Activated T-helper 9 cell treated with anti-CD3 and anti-CD28 coated beads, Interleukin-2, amount 50 U/mL, for 16 hours (primary cell): ENCODE data around the gene MAST3.

Experiments
- DNase-seq: peaks from one replicate; pipeline ENCODE4 v3.0.0-alpha.2; 2020; ENCODE audit warnings: low read depth

Gene MAST3

DNA sequence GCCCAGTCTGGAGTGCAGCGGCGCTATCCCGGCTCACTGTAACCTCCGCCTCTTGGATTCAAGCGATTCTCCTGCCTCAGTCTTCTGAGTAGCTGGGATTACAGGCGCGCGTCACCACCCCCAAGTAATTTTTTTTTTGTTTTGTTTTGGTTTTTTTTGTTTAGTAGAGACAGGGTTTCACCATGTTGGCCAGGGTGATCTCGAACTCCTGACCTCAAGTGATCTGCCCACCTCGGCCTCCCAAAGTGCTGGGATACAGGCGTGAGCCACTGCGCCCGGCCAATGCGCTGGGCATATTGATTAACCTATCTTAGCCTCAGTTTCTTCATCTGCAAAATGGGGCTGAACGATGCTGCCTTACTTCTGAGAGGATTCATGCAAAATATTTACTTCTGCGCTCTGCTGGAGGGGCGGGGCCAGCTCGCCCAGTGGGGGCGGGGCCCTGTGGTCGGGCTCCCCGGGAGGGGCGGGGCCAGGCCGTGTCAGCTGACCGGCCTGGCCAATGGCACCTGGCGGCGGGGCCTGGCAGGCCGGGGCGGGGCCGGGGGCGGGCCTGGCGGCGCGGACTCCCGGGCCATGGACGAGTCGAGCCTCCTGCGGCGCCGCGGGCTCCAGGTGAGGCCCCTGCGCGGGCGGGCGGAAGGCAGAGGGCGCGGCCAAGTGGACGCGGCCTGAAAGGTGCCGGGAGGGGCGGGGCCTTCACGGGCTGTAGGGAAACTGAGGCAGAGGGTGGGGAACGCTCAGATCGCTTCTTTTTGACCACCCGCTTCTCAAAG lies at the start of gene MAST3:
Gene MAST3, plus strand, starts transcription at position 562 of the 776 bp plus-strand sequence. Its CDS starts 15 bp downstream, at position 577.
- DNase-seq, result peak; percentile 89

DNA sequence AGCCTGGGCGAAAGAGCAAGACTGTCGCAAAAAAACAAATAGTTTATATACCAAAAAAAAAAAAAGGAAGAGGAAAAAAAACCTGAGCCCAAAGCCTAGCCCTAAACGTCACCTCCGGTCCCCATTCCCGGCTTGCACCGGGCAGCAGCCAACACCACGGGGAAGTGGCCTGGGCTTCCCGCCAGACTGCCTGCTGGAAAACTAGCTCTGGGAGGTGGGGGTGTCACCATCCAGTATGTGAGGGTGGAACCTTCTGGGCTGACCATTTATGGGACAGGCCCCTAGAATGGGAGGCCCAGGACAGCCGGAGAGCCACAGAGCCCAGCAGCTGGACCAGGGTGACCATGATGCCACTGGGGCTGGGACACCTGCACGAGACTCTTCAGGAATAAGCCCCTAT lies 48.2 kb upstream of the MAST3 start:
- no peak for DNase-seq

DNA sequence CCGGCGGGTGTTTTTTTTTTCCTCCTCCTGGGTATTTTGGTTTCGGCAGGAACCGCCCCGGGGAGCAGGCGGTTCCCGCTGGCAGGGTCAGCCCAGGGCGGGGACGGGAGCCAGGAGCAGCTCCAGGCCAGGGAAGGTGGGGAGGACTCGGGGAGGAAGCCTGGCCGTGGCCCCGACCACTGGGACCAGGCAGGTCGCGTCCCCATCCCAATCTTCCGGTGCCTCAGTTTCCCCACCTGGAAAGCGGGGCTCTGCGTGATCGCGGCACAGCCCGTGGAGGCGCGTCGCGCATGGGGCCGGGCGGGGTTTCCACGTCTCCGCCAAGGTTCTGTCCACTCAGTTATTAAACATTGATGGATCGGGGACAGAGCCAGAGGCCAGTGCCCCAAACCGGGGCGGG lies 45.7 kb upstream of the MAST3 start:
- DNase-seq, result no peak

DNA sequence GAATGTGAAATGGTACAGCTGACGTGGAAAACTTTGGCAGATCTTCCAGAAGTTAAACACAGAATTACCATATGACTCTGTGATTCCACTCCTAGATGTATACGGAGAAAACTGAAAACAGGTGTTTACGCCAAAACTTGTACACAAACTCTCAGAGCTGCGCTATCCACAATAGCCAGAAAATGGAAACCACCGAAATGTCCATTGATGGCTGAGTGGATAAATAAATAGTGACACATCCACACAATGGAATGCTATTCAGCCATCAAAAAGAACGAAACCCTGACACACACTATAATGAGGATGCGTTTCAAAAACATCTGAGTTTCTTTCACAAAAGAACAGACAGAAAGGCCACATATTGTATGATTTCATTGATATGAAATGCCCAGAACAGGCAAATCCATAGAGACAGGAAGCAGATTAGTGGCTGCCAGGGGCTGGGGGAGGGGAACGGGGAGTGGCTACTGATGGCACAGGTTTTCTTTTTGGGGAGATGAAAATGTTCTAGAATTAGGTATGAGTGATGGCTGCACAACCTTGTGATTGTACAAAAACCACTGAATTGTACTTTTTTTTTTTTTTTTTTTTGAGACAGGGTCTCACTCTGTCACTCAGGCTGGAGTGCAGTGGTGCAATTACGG lies 43.9 kb upstream of the MAST3 start:
- DNase-seq, result no peak

DNA sequence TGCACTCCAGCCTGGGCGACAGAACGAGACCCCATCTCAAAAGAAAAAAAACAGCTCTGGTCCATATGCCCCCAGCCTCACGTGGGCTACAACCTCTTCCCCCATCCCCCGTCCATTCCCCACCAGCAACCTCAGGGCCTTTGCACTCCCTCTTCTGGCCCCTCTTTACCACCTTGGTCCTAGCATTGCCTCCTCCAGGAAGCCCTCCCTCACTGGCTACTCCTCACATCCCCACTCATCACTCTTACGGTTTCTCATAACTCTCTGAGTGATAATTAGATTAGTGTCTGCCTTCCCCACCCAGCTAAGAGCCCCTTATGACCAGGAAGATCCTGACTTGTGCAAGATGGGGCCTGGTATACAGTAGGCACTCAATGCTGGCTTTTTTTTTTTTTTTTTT lies 41.6 kb upstream of the MAST3 start:
- DNase-seq, result no peak

DNA sequence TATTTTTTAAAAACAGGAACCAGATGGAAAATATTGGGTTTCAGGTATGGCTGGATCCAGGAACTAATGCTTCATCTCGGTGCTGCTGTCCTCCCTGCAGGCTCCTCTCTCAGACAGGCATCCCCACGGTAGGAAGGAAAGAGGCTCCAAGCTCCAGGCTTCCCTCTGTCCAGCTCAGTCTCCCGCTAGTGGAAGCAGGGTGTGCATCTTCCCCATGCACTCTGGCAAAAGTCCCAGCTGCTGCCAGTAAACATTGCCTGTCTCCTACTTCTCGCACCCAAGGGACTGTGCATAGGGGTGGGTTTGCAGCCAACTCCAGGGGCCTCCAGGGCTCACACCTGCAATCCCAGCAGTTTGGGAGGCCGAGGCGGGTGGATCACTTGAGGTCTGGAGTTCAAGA lies 40.0 kb upstream of the MAST3 start:
- DNase-seq, result no peak

DNA sequence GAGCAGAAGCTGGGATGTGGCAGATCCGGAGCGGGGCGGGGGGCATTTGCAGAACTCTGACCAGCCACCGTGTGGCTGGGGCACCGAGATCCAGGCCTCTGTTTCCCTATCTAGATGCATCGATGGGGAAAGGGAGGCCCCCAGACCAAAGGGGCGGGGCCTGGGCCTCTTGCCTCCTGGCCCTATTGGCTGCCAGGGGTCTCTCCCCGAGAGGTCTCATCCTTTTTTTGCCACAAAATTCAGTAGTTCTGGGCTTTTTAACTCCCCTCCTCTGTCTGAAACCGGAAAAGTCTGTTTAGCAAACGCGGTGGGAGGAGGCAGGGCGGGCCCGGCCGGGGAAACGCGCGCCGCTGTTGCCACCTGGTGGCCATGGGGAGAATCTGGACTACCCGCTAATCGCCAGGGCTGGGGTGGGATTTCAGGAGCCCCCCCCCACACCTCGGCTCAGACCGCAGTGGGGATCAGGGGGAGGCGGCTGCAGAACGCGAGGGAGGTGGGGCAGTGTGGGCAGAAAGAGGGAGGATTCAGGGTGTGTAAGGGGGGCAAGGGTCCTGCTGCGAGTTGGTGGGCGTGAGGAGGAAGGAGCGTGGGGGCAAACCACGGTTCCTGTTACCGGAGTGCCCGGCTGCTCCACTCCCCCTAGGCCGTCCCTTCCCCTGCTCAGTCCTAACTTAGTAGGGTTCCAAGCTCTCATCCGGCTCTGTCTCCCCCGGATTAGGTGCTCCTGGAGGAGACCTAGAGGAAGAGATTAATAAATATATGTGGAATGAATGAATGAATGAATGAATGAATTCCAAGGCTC lies 39.2 kb upstream of the MAST3 start:
- peak; percentile 75 for DNase-seq

DNA sequence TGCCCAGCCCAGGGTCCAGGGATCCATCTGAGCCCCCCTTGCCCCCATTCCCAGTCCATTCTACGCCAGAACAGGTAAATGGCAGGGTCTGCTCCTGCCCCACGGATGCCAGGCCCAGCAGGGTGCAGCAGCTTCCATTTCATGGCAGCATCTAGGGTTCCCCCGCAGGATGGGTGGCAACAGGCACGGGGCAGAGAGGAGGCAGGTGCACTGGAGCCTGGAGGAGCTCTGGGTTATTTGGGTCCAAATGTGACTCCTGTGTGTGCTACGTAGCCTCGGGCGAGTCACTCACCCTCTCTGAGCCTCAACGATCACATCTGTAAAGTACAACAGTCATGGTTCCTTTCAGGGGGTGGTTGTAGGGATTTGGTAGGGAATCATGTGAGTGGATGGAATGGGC lies 38.3 kb upstream of the MAST3 start:
- DNase-seq, result no peak

DNA sequence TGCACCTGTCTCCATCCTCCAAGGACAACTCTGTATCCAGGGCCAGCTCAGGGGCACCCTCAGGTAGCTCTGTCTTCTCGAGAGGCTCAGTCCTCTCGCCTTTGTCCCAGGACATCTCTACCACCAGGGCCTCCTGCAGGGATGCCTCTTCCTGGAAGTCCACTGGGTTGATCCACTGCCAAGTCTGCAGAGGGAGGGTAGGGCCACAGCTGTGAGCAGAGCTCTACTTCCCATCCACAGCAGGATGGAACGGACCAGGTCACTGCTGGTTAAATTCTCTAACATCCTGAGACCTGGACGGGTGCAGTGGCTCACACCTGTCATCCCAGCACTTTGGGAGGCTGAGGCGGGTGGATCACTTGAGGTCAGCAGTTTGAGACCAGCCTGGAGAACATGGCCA lies 37.7 kb upstream of the MAST3 start:
- DNase-seq, result no peak

DNA sequence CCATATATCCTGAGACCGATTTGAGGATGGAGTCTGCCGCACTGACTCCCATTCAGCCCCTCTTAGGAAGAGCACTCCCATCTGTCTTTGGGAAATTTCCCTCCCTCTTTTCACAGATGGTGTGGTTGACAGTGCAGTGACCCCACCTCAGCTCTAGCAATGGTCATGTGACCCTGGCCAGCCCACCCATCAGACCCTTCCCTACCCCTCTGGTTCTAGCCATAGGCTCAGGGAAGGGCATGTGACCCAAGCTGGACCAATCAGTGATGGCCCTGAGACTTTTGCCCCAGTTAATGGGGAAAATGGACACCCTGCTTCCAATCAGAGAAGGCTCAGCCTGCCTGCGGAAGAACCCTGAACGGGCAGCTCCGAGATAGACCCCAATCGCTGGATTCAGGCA lies 37.1 kb upstream of the MAST3 start:
- no peak for DNase-seq

DNA sequence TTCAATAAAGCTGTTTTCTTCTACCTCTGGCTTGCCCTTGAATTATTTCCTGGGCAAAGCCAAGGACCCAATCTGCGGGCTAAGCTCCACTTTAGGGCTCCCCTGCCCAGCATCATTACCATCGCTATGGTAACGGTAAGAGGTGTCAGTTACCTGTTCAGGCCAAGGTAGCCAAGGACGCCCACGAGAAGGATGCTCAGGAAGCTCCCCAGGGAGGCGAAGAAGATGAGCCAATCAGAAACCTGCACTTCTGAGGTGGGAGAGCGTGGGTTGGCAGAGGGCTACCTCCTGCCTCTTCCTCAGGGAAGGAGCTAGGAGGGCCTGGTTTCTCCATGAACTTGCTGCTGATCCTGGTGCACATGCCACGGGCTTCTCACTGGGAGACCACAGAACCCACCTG lies 35.5 kb upstream of the MAST3 start:
- no peak for DNase-seq

DNA sequence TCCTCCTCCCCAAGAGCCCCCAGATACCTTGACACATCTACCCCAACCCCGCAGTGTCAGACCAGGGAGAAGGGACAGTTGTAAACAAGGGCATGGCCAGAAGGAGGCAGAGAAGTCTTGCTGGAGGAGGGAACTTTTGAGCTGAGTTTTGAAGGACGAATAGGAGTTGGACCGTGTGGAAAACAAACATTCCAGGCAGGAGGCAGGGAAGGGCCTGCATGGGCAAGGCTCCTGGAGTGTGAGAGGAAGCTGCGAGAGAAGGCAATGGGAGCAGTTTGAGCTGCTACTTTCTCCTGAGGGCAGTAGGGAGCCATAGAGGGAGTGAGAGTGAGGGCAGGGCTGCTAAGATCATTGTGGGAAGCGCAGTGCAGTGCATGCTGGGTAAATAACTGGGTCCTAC lies 34.1 kb upstream of the MAST3 start:
- DNase-seq, result no peak

DNA sequence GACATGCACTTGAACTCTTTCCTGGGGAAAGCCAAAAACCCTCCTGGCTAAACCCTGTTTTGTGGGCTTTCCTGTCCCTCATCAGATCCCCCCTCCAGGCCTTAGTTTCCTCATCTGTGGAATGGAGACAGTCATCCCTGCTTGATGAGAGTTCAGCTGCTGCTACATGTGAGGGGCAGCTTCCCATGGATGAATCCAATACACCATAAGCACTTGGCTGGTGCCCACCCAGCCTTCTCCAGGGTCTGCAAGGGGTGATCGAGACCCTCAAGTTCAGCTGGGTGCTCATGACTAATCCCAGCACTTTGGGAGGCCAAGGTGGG lies 32.4 kb upstream of the MAST3 start:
- DNase-seq, result no peak

DNA sequence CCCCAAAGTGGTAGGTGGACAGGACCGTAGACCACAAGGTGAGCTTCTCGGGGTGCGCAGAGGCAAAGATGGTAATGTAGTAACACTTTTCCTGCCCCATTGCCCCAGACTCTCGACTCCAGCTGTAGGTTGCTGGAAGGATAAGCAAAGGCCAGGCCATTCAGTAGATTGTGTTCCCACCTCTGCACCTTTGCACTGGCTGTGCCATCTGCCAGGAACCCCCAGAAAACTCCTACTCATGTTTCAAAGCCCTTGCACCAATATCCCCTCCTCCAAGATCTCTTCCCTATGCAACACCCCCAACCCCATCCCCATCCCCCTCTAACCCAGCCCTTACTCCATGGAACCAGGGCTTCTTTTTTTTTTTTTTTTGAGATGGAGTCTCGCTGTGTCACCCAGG lies 29.2 kb upstream of the MAST3 start:
- DNase-seq, result no peak

DNA sequence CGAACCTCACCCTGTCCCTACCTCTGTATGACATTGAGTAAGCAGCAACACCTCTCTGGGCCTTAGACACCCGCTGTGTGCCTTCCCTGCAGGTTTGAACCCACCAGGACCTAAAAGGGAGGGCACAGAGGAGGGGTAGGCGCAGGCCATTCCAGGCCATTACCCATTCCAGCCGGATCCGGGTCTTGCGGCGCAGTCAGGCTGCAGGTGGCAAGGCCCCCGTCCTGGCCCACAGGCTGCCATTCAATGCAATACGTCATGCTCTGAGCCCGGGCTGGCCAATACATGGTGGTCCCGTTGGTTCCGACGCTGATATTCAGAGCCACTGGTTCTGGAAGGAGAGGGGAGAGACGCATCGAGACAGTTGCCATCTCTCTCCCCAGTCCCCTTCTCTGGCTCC lies 28.2 kb upstream of the MAST3 start:
- no peak for DNase-seq

DNA sequence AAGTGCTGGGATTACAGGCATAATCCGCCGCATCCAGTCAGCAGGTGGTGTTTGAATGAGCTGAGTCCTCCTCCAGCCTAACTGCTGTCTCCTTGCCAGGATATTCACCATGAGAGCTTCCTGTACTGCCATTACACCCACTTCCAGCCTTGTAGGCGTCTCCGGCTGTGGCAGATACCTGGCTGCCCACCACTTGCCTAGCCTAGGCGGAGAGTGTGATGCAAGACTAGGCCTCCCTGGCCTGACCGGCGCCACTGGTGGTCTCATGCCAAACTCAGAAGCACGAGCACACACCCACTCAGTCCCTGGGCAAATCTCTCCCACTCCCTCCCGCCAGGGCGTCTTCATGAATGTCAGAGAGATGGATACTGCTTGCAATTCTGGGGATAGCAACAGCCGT lies 27.4 kb upstream of the MAST3 start:
- DNase-seq, result no peak

DNA sequence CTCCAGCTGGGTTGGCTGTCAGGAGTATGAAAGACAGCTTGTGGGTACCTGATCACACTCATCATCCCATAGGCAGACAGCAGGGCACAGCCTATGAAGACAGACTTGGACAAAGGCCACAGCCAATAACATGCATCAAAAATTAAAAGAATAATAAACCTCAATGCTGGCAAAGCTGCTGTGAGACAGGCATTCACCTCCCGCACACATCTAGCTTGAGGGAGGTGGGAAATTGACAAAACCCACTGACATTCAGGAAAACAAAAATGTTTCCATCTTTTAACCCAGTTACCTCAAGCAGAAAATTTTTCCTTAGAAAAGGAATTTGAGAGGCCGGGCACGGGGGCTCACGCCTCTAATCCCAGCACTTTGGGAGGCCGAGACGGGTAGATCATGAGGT lies 25.2 kb upstream of the MAST3 start:
- DNase-seq, result no peak

DNA sequence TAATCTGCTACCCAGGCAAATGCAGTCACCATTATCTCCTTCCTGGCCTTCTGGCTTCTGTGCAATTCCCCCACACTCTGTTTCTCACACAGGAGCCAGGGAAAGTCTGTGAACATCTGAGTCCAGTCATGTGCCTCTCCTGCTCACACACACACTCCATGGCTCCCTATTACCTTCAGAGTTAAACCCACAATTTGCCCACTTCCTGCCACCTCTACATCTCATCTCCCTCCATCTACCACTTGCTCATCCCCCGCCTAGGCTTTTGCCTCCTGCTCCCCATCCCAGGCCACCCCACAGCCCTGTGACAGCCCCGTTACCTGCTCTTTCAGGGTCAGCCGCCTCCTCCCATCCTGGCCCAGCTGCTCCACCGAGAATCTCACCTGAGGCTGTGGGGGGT lies 24.4 kb upstream of the MAST3 start:
- DNase-seq, result no peak

DNA sequence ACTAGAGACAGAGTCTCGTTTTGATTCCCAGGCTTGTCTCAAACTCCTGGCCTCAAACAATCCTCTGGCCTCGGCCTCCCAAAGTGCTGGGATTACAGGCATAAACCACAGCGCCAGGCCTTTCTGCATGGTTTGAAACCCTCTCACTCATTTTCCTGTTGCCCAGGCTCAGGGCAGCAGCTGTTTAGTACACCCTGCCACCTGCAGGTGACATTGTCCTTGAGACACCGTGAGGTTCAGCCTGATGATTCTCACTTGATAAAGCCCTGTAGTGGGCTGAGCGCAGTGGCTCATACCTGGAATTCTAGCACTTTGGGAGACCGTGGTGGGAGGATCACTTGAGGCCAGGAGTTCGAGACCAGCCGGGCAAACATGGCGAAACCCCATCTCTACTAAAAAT lies 23.4 kb upstream of the MAST3 start:
- DNase-seq, result no peak

DNA sequence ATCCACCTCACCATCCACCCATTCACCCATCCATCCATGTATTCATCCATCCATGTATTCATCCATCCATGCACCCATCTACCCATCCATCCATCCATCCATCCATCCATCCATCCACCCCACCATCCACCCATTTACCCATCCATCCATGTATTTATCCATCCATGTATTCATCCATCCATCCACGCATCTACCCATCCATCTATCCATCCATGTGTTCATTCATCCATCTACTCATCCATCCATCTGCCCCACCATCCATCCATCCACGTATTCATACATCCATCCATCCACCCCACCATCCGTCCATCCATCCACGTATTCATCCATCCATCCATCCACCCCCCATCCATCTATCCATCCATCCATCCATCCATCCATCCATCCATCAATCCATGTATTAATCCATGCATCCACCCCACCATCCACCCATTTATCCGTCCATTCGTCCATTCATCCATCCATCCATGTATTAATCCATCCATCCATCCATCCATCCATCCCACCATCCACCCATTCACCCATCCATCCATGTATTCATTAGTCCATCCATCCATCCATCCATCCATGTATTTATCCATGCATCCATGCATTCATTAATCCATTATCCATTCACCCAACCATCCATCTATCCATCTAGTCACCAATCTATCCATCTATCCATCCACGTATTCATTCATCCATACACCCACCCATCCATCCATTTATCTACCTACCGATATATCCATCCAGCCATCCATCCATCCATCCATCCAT lies 13.5 kb upstream of the MAST3 start:
- no peak for DNase-seq

DNA sequence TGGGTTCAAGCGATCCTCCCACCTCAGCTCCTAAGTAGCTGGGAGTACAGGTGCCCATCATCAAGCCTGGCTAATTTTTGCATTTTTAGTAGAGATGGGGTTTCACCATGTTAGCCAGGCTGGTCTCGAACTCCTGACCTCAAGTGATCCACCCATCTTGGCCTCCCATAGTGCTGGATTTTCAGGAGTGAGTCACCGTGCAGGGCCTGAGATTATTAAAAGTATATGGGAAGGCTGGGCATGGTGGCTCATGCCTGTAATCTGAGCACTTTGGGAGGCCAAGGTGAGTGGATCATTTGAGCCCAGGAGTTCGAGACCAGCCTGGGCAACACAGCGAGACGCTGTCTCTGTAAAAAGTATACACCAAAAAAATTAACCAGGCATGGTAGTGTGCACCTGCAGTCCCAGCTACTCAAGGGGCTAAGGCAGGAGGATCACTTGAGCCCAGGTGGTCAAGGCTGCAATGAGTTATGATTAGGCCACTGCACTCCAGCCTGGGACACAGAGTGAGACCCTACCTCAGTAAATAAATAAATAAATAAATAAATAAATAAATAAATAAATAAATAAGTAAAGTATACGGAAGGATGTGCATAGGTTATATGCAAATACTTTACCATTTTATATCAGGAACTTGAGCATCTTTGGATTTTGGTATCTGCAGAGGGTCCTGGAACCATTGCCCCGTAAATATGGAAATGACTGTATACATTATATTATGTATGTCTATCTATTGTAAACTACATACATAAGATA lies 11.7 kb upstream of the MAST3 start:
- no peak for DNase-seq

DNA sequence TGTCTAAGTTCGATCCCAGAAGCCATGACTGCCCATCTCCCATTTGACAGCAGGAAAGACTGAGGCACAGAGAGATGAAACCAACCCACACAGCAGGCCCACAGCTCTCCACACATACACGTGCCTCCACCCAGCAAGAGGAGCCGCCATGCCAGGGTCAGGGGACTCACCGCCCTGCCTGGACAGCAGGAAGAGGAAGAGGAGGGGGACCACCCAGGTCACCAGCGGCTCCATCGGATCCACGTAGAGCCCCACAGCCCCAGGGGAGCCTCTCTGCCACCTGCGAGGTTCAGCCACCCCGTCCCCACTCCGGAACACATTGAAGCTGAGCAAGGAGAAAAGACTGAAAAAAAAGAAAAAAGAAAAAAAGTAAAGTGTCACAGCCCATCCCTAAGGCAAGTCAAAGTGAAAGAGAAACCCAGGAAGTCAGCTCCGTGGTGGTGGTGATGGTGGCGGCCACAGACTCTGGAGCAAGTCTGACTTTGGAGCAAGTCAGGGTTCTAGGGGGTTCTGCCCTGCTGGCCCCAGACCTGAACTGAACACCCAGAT lies 10.9 kb upstream of the MAST3 start, which contains the start of gene IL12RB1:
Gene IL12RB1, minus strand, starts transcription at position 345 of the 549 bp plus-strand sequence. Its CDS starts 111 bp downstream, at position 234.
- DNase-seq, result peak; percentile 35
